Putamen (tissue), 1 donor: Measurements from ENCODE around the gene CATSPER4.

Experiments
- DNase-seq: peaks from one replicate; pipeline ENCODE4 v3.0.0-alpha.2; 2016; ENCODE audit warnings: low spot score

The CATSPER4 gene

DNA sequence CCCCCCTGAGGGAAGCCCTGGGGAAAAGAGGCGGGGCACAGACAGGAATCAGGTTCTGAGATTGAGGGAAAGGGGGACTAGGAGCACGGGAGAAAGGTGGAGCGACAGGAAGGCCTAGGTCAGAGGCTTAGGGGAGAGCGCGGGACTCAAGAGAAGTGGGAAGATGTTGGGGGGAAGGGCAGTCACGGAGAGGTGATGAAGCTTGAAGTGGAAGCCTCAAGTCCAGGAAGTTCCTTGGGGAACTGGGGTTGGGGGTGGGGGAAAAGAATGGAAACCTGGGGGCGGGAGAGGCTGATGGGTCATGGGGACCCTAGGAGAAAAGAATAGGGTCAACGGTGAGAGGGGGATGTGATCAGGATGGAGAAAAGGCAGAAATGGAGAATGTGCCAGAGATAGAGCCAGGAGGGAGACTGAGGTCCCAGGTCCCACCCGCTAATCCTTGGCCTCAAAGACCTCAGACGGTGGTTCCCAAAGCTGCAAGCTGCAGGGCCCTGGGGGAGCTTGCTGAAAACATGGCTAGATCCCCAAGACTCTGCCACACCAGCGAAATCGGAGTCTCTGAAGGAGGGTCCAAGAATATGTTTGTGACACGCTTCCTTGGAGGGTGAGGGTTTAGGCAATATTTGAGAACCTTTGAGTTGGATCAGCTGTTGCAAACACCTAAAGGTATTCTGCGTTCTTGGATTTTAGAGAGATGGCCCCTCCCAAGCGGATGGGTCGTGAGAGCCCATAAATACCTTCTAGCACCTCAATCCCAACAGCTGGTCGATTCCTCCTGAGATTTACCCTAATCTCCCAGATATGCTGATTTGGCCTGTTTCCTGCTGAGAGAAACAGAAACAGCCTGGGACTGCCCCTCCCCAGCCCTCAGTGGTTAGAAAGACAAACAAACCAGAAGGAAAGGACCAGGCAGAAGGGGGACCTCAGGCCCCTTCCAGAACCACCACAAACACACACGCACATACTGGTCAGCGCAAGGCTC, 25.2 kb upstream of the CATSPER4 start:
- DNase-seq, result no peak

DNA sequence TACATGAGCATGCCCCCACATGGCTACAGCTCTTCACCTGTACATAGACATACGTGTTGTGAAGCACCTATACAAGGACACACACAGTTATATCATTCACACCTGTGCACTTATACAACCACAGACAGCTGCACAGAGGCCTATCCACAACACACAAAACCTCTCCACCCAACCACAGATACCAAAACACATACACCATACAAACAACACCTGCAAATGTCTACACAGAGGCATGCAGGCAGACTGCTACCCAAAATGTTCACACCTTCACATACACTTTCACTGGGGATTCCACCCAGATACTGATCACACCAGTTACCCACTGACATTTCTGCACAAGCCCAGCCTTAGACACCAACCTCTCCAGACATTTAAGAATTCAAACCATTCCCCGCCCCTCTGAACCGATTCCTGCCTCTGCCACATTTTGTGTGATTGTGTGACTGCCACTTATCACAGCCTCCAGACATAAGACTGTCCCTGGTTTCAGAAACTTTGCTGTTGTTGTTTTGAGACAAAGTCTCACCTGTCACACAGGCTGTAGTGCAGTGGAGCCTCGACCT, 23.6 kb upstream of the CATSPER4 start:
- DNase-seq, result no peak

DNA sequence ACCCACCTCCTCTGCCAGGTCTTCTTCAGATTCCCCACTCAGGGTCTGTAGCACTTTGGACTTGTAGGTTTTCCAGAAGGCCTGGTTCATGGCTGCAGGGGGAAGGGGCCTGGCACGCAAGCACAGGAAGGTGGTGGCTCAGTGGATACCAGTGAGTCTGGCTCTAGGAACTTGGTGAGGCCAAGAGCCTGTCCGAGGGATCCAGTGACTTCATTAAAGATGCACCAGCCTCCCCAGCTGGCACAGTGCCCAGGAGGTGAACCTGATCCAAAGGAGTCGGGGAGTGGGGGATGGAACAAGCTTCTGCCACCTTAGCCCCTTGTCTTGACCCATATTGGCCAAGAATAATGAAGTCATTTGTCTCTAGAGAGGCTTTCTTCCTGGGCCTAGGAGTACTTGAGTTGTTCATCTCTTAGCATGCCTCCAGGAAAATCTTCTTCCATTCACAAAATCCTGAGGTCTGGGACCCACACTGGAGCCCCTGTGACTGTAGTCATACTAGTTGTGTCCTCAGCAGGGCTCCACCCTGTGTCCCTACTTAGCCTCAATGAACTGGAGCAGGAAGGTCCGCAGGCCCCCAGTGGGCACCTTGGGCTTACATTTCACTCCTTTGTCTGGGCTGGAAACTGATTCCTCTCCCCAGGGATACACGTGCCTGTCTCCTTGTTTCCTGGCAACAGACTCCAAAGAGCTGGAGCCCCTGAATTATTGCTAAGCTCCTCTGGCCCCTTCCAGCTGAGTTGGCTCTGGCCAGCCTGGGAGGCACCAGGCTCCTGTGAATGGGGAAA, 21.8 kb upstream of the CATSPER4 start, which contains the start of gene C1orf232:
Gene C1orf232 (minus strand): TSS at position 554 of the 788 bp plus-strand sequence. CDS start 464 bp downstream, at position 90.
- DNase-seq, result no peak

DNA sequence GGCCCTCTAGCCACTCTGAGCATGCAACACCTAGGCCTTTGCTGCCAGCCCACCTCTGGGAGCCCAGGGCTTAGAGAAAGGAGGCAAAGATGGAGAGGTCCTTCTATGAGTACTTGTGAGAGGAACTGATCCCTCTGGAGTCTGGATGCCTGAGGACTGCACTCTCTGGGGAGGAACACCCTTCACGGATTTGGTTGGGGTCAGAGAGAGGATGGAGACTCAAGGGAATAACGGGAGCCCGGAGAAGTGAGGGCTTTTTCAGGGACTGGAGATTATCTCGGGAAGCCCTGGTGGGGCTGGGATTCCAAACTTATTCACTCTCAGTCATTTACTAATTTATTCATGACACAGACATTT, 21.2 kb upstream of the CATSPER4 start:
- no peak for DNase-seq

DNA sequence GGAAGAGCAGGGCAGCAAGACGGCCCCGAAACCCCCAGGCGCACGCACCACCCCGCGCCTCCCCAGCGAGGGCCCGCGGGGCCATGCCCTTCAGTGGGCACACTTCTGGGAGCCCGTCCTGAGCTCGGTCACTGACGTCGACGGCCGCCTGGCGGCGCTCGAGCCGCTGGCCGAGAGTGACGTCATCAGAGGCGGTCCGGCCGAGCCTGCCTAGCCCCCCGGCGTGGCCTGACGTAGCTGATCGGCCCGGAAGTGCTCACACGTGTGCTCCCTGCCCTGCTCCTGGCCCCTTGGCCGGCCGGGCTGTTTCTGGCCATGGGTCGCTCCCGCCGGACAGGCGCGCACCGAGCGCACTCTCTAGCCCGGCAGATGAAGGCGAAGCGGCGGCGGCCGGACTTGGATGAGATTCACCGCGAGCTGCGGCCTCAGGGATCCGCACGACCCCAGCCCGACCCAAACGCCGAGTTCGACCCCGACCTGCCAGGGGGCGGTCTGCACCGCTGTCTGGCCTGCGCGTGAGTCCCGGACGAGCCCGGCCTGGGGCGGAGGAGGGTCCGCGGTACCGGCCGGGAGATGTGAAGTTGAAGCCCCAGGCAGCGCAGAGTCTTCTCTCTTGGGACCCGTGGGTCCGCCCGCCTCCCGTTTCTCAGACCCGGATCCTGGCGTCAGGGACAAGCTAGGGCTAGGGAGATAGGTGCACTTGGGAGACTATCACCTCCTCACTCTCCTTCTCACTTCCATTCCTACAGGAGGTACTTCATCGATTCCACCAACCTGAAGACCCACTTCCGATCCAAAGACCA, 20.5 kb upstream of the CATSPER4 start, which contains the start of gene ZNF593:
Gene ZNF593 (plus strand): TSS at position 240 of the 803 bp plus-strand sequence. CDS start 76 bp downstream, at position 316.
- peak; percentile 90 for DNase-seq

DNA sequence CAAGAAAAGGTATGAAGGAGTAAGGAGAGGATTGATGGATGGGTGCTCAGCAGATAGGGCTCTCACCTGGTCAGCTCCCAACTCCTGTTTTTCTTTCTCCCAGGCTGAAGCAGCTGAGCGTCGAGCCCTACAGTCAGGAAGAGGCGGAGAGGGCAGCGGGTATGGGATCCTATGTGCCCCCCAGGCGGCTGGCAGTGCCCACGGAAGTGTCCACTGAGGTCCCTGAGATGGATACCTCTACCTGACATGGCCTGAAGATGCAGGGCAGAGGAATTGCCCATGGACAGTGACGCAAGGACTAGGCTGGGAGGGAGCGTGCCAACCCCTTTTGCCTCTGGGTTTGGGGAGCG, 20.0 kb upstream of the CATSPER4 start:
- DNase-seq, result no peak

DNA sequence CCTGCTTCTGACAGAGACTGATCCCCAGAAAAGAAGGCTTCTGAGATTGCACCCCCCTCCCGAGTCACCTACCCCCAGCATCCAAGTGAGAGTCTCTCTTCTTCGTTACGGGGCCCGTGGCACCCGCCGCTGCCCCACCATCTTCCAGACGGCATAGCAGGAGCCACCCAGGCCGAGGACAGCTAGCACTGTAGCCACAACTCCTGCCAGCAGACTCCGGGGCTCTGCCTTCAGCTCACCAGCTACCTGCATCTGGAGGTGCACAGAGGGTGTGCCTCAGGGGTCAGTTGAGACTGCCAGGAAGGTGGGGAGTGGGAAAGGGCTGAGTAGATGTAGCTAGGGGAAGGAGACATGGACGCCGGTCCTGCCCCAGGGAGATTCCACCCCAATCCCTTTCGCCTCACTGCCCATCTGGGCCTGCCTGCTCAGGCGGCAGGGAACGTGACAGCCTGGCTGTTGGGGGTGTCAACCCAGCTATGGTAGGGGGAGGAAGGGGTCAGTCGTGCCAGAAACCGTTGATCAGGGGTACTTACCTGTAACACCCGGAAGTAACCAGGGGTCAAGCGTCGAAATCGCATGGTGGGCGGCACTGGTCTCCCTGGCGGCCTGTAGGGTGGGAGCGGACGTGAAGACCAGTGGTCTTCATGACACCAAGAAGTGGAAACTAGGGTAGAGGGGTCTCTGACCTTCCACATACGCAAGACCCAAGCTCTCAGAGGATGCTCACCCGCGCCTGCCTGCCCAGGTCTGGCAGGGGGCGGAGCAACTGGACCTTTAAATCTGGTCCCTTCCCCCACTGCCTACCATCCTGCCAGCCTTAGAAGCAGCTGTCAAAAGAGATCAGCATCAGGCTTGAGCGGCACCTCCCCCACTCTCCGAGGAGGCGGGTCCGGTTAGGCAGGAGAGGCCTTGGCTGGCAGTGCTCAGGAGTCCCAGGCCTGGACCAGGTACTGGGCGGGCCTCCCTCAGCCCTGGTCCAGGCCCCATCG, 19.0 kb upstream of the CATSPER4 start, which contains the start of gene ZNF593OS:
Gene ZNF593OS (minus strand): TSS at position 749 of the 989 bp plus-strand sequence. CDS start 171 bp downstream, at position 578.
- DNase-seq, result no peak

DNA sequence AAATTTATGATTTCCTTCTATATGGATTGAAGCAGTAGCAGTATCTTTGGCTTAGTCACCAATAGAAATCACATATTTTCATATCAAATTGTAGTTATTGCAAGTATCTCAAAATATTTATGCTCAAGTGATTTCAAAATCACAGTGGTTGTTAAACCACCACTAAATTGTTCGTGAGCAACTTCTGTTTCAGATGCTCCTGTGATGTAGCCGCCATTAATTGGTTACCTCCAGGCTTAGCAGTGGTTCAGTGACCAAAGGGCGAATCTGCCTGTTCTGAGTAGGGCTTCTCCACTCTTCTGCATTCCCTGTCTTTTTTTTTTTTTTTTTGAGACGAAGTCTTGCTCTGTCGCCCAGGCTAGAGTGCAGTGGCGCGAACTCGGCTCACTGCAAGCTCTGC, 15.1 kb upstream of the CATSPER4 start:
- no peak for DNase-seq

DNA sequence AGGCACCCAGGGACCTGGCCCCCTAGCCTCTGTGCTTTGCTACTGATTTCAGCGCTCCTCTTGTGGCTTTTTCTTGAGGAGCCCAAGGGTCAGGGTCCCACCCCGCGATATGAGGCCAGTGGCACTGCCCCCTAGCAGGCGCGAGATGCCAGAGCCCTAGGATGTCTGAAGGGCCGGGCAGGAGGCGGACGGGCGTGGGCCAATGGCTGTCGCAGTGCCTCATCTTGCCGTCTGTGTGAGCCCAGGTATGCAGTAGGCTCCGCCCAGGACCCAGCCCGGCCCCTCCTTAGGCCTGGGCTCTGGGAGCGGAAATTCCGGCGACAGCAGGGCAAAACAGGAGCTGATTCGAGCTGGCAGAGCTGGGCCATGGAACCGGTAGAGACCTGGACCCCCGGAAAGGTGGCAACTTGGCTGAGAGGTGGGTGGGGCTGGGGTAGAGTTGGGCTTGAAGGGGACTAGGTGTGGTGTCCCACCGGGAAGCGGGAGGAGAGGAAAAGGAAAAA, 13.2 kb upstream of the CATSPER4 start, which contains the start of gene CNKSR1:
Gene CNKSR1 (plus strand): TSS at position 310 of the 503 bp plus-strand sequence. CDS start 57 bp downstream, at position 367.
- no peak for DNase-seq

DNA sequence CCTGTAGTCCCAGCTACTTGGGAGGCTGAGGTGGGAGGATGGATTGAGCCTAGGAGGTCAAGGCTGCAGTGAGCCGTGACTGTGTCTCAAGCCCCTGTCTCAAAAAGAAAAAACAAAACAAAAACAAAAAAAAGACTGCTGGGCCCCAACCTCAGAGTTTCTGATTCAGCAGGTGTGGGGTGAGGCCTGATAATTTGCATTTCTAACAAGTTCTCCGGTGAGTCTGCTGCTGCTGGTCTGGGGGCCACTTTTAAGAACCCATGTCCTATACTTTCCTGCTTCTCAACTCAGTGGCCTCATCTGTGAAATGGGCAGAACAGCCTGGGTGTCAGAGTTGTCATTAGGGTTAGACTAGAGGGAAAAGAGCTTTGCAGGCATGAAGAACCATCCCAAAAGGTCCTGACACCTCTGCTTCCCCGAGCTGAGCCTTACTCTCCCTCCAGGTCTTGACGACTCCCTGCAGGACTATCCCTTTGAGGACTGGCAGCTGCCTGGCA, 10.3 kb upstream of the CATSPER4 start:
- DNase-seq, result no peak

DNA sequence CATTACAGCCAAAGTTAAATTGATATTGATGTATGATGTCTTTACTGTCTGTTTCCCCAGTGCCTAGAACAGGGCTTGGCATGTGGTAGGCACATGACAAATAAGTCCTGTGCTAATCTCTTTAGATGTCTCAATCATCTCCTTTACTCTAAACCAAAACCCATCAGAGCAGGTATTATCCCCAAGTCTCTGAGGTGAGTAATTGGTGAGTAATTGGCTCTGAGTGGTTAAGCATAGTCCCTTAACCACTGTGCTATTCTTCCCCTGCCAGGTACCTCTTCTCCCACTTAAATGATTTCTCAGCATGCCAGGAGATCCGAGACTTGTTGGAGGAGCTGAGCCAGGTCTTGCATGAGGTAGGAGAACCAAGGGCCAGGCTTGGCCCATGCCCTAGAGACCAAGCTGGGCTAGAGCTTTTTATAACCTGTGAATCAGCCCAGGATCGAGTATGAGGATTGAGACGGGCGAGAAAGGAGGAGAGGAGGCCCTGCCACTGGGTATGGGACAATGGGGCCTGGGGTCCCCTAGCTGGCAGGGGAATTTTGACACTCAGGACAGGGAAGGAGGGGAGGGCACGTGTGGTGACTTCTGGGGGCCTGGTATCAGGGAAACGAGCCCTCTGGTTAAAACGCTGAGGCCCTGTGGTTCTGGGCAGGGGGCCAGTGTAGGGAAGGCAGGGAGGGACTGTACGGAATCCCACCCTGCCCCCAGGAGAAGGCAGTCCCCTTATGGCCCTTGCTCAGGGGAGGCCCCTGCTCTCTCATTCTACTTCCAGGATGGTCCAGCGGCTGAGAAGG, 8.6 kb upstream of the CATSPER4 start:
- no peak for DNase-seq

DNA sequence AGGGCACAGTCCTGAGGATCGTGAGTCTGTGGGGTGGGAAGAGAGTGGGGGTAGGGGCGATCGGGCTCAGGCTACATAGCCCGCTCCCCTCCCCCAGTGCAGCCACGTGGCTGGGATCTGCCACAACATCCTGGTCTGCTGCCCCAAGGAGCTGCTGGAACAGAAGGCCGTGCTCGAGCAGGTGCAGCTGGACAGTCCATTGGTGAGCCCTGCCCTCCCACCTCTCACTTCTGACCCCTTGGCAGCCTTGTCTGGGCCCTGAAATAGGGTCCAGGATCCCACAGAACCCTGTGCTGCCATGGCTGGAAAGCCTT, 8.1 kb upstream of the CATSPER4 start:
- DNase-seq, result no peak

DNA sequence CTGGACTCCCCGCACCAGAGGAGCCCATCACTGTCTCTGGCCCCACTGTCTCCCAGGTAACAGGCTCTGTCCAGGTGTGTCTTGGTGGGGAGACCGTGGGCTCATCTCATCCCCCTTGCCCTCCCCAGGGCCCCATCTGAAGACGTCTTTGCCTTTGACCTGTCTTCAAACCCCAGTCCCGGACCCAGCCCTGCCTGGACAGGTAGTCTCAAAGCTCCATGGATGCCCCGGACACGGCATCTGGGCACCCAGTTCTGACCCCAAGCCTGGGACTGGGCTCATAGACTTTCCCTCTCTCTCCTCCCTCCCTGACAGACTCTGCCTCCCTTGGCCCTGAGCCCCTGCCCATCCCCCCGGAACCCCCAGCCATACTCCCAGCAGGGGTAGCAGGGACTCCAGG, 6.3 kb upstream of the CATSPER4 start:
- DNase-seq, result no peak

DNA sequence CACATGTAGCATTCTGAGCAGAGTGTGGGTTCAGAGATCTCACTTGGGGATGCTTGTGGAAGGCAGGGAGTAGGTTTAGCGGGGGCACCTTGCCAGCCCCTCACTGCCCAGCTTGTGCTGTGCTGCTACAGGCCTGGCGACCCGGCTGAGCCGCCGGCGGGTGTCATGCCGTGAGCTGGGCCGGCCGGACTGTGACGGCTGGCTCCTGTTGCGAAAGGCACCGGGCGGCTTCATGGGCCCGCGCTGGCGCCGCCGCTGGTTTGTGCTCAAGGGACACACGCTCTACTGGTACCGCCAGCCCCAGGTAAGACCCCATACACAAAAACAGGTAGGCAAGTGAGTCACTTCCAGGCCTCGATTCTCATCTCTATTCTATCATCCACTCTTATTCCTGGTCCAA, 5.5 kb upstream of the CATSPER4 start:
- no peak for DNase-seq

DNA sequence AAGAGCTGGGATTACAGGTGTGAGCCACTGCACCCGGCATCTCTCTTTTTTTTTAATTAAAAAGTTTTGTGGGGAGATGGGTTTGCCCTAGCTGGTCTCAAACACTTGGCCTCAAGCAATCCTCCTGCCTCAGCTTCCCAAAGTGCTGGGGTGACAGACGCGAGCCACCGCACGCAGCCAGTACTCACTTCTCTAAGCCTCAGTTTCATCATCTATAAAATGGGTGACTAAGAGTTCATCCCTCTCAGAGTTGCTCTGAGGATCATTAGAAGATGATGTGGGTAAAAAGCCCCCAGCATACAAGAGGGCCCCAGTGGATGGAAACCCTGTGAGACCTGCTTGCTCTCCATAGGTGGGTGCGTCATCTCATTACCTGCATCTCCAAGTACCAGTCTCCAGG, 2.5 kb upstream of the CATSPER4 start:
- no peak for DNase-seq

DNA sequence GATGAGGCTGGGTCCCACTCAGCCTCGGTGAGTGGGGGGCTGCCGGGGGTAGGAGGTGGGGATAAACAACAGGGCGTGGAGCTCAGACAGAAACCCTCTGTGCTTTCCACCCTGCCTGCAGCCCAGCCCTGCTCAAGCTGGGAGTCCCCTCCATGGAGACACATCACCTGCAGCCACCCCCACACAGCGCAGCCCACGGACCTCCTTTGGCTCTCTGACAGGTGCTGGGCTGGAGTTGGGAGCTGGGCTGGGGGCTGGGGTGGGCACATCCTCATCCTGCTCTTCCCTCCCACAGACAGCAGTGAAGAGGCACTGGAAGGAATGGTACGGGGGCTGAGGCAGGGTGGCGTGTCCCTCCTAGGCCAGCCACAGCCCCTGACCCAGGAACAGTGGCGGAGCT, 1.9 kb upstream of the CATSPER4 start:
- DNase-seq, result no peak

DNA sequence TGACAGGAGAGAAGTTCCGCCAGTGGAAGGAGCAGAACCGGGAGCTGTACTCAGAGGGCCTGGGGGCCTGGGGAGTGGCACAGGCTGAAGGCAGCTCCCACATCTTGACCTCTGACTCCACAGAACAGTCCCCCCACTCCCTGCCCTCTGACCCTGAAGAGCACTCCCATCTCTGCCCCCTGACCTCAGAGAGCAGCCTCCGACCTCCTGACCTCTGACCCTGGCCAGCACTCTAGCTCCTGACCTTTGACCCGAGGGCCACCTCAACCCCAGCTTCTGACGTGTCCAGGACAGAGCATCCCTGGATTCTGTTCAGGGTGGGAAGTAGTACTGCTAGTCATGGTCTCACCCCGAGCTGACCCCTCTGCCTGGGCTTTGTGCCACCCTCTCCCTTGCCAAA, 1.1 kb upstream of the CATSPER4 start:
- DNase-seq, result no peak

DNA sequence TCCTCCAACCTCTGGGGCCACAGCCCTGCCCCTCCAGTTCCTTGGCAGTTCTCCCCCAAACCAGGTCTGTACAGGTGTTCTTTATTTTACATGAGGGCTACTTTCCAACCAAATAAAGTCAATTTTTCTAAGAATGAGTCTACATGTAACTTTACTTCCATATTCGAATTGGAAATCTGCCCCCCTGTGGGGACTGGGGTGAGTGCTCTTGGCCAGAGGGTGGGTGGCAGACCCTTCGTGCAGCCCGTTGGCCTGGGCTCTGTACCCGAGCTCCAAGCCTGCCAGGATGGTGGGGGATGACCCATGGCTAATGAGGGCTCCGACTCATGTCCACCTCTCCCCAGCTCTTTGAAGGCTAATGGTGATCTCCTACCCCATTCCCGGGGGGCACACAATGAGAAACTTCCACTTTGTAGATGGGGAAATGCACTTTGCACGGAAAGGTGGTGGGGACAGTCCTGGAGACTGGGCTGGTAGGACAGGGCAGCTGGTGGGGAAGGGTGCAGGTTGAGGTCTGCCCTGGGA, 589 bp upstream of the CATSPER4 start:
- no peak for DNase-seq

DNA sequence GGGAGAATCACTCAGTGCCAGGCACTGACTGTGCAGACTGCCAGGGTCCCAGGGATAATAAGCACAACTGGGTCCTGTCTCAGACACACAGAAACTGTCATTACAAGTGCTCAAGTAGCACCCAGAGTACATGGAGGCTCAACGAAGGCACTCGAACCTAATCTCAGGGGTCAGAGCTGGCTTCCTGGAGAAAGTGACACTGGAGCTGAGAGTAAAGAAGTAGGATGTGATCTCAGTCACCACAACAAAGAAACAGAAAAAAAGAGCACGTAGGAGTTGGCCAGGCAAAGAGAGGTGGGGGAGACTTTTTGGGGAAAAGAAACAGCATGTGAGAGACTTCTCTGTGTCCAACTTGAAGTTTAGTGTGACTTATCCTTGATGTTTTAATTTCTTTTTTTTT, 1.3 kb downstream of the CATSPER4 start:
- DNase-seq, result no peak
